ENCODE results near the gene ADIRF. TPM values are rescaled to one million over a fixed set of nuclear protein-coding genes. Genes with fewer than 3 reads are reported as not detected.

The ADIRF gene
- polyA plus RNA-seq, 1 donor from 2014 or later = not detected

GRCh38 chr10:86955501-86956194 lies 12.6 kb upstream of the ADIRF start:
- Histone ChIP-seq H3K27me3 (ENCODE audit: insufficient read depth, low read depth, low read length) (no peaks in the 10 kb centered on the region), H2AFZ (ENCODE audit: low read depth, low read length) (no peak overlapping the region), H3K4me2 (ENCODE audit: low read length) (no peak overlapping the region), H4K20me1 (ENCODE audit: insufficient read depth) (no peaks in the 10 kb centered on the region), H3K4me3 (ENCODE audit: low read length) (no peak overlapping the region), H3F3A (ENCODE audit: insufficient read depth, low read length, poor library complexity, severe bottlenecking) (no peaks in the 10 kb centered on the region), H3K27ac (ENCODE audit: low read length) (no peak overlapping the region), H3K9ac (ENCODE audit: low read length) (no peak overlapping the region), H3K36me3 (ENCODE audit: insufficient read depth, low read length) (no peaks in the 10 kb centered on the region), H3K9me3 (ENCODE audit: low read length) (no peaks in the 10 kb centered on the region), H3K79me2 (replicated peaks; ENCODE audit: insufficient read depth, low read length) (no peaks in the 10 kb centered on the region), H3K9me2 (ENCODE audit: insufficient read depth, low read length) (no peaks in the 10 kb centered on the region)
- TF ChIP-seq CTCF (IDR thresholded peaks at IDR 0.05; ENCODE audit: poor library complexity, severe bottlenecking) (no peak), REST (IDR thresholded peaks at IDR 0.05; ENCODE audit: borderline replicate concordance) (no peak), SMC3 (conservative IDR thresholded peaks at IDR 0.05; ENCODE audit: poor library complexity) (no peak), RAD21 (conservative IDR thresholded peaks at IDR 0.05) (no peak), MXI1 (conservative IDR thresholded peaks at IDR 0.05; ENCODE audit: poor library complexity, severe bottlenecking) (no peak), EZH2 (IDR thresholded peaks at IDR 0.05; ENCODE audit: borderline replicate concordance, insufficient read depth, low read length, poor library complexity, severe bottlenecking) (no peak), TAF1 (IDR thresholded peaks at IDR 0.05; ENCODE audit: low read depth) (no peak), EP300 (conservative IDR thresholded peaks at IDR 0.05; ENCODE audit: poor library complexity, severe bottlenecking) (no peak), POLR2AphosphoS5 (IDR thresholded peaks at IDR 0.05) (no peak)

GRCh38 chr10:86956195-86956847 lies 12.0 kb upstream of the ADIRF start:
- Histone ChIP-seq H2AFZ (ENCODE audit: low read depth, low read length) (no peak overlapping the region), H3K27me3 (ENCODE audit: insufficient read depth, low read depth, low read length) (no peaks in the 10 kb centered on the region), H3K79me2 (replicated peaks; ENCODE audit: insufficient read depth, low read length) (no peaks in the 10 kb centered on the region), H4K20me1 (ENCODE audit: insufficient read depth) (no peaks in the 10 kb centered on the region), H3K4me3 (ENCODE audit: low read length) (no peak overlapping the region), H3K27ac (ENCODE audit: low read length) (no peak overlapping the region), H3K4me2 (ENCODE audit: low read length) (no peak overlapping the region), H3F3A (ENCODE audit: insufficient read depth, low read length, poor library complexity, severe bottlenecking) (no peaks in the 10 kb centered on the region), H3K9me2 (ENCODE audit: insufficient read depth, low read length) (no peaks in the 10 kb centered on the region), H3K36me3 (ENCODE audit: insufficient read depth, low read length) (no peaks in the 10 kb centered on the region), H3K9me3 (ENCODE audit: low read length) (no peaks in the 10 kb centered on the region), H3K9ac (ENCODE audit: low read length) (no peak overlapping the region)
- no peak for TF ChIP-seq SMC3 (conservative IDR thresholded peaks at IDR 0.05; ENCODE audit: poor library complexity)
- no peak for TF ChIP-seq CTCF (IDR thresholded peaks at IDR 0.05; ENCODE audit: poor library complexity, severe bottlenecking)
- TF ChIP-seq EP300 (conservative IDR thresholded peaks at IDR 0.05; ENCODE audit: poor library complexity, severe bottlenecking) = no peak
- TF ChIP-seq MXI1 (conservative IDR thresholded peaks at IDR 0.05; ENCODE audit: poor library complexity, severe bottlenecking) = no peak
- TF ChIP-seq POLR2AphosphoS5 (IDR thresholded peaks at IDR 0.05) = no peak
- no peak for TF ChIP-seq EZH2 (IDR thresholded peaks at IDR 0.05; ENCODE audit: borderline replicate concordance, insufficient read depth, low read length, poor library complexity, severe bottlenecking)
- TF ChIP-seq RAD21 (conservative IDR thresholded peaks at IDR 0.05) = no peak
- TF ChIP-seq TAF1 (IDR thresholded peaks at IDR 0.05; ENCODE audit: low read depth) = no peak
- no peak for TF ChIP-seq REST (IDR thresholded peaks at IDR 0.05; ENCODE audit: borderline replicate concordance)
